ENCODE results near the gene PKP4.
"Not testable (repeated sequence)": the region's sequence is repeated elsewhere in the genome, so short reads cannot be mapped to it uniquely, and the experiment has no call there.

The PKP4 gene

DNA sequence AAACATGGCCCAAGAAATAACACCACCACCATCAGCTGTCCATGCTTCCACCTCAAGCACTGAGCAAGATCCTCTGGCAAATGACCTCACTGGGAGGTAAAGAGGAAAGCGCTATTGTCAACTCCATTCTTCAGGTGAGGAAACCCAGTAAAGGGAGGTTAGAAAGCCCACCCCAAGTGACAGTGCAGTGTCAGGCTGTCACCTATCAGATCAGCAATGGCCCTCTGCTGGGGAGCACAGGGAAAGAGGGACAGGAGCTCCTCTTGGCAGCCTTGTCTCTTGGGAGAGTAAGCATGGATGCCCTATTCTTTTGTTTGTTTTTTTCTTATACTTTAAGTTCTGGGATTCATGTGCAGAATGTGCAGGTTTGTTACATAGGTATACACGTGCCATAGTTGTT lies 234.1 kb downstream of the PKP4 start:
- DNase-seq = no peak

DNA sequence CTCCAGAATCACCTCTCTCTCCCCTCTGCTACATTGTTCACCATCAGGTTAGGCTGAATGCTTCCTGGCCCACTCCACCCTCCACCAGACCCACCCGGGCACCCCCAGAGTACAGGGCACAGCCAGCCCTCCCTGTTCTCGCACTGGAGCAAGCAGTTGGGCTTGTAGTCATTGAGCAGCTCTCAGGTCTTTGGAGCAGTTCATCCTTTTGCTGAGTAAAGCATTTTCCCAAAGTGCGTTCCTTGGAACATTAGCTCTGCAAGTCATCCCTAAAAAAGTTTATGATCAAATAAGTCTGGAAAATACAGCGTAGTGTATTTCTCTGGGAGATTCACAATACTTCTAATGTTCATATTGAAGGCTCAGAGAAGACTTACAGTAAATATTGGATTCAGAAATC lies 234.9 kb downstream of the PKP4 start:
- no peak for DNase-seq

DNA sequence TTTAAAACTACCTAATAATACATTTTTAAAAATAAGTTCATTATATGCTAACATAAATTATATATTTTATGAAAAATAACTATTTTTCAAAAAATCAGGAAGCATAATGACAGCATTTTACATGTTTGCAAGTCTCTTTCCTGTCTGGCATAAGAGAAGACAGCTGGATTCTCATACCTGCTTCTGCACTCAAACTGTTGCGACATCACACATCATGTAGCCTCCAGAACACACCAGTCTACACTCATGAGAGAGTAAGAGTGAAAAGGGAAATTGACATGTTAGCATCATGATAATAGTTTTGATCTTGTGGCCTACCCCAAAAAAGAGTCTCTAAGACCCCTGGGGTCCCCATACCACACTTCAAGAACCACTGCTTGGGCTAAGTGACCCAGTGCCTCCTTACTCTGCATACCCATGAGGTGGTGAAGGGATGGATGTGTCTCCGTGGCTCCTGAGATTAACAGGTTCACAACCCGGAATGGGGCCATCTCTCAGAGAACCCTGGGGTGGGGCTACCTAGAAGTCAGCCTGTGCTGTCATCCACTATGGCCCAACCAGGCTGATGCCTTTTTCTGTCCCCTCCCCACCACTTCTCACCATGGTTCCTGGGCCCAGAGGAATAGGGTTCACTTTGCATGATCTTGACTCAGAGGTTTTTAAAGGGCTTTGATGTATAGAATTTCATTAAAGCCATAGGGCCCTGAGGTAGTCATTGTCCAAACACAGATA lies 235.8 kb downstream of the PKP4 start:
- DNase-seq = no peak

DNA sequence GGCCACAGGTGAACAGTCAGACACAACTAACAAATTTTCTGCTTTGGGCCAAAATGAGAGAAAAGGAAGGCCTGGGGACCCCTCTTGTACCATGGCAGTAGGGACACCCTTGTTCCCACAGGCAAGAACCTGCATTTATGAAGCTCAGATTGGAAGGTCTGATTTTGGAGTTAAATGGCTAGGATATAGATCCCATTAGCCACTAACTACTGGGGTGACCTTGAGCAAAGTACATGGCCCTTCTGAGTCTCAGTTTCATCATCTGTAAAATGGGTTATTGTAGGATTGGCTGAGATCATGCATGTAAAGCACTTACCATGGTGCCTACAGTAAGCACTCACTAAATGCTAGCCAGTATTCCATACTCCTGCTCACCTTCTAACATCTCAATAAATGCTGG lies 236.7 kb downstream of the PKP4 start:
- DNase-seq = no peak

DNA sequence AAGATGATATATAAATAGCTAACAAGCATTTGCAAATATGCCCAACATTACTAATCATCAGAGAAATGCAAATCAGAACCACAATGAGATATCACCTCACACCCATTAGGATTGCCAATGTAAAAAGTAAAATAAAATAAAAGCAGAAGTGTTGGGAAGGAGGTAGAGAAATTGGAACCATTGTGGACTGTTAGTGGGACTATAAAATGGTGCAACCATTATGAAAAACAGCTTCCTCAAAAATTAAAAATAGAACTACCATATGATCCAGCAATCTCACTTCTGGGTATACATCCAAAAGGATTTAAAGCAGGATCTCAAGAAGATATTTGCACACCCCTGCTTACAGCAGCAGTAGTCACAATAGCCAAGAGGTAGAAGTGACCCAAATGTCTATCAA lies 238.6 kb downstream of the PKP4 start:
- no peak for DNase-seq

DNA sequence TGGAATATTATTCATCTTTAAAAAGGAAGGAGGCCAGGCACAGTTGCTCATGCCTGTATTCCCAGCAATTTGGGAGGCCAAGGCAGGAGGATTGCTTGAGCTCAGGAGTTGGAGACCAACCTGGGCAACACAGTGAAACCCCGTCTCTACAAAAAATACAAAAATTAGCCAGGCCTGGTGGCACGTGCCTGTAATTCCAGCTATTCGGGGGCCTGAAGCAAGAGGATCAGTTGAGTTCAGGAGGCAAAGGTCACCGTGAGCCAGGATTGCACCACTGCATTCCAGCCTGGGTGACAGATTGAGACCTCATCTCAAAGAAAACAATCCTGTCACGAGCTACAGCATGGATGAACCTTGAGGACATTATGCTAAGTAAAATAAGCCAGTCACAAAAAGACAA lies 239.0 kb downstream of the PKP4 start:
- not testable (repeated sequence) for DNase-seq

DNA sequence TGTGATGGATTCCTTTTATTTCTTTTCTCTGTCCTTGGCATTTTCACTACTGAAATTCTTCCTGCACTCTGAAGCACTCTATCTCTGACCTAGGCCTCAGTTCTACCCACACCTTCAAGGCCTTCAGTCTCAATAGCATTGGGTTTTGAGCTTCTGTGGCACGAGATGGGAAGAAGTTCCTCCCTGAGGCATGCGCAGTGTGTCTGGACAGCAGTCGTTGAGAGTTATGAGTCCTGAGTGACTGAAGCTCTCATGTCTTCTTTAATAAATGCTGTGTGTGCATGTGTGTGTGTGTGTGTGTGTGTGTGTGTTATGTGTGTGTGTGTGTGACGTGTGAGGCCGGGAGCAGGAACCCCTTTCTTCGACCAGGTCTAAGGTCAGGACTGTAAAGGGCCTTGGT lies 242.6 kb downstream of the PKP4 start:
- no peak for DNase-seq

DNA sequence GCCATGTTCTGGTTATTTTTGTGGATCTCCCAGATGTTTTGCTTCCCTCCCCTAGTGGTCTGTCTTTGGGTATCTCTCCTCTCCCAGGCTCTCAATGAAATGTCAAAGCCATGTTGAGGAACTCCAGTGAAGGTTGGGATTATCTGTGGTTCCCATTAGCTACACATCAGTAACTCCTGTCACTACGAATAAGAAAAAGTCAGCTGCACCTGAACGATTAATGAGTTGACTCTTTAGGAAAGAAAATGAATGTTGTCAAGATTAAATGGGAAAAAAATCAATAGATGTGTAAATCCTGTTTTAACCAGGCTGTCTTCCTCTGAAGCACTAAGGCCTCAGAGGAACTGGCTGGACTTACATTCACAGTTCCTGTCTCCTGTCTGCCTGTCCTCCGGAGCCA lies 244.3 kb downstream of the PKP4 start:
- DNase-seq = no peak

DNA sequence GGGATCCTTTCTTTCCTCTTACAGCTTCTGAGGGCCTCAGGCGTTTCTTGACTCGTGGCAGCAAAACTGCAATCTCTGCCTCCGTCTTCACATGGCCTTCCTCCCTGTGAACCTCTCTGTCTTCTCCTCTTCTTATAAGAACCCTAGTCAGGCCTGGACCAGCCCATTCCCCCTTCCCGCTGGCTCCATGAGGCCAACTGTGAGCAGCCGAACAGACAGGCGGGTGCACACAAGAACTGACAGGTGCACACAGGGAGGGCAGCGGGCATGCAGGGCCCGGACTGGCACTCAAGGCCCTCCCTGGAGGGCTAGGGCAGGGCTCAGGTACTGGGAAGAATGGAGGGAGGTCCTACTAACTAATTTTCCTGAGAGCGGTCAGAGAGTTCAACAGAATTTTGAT lies 246.0 kb downstream of the PKP4 start:
- DNase-seq = no peak

DNA sequence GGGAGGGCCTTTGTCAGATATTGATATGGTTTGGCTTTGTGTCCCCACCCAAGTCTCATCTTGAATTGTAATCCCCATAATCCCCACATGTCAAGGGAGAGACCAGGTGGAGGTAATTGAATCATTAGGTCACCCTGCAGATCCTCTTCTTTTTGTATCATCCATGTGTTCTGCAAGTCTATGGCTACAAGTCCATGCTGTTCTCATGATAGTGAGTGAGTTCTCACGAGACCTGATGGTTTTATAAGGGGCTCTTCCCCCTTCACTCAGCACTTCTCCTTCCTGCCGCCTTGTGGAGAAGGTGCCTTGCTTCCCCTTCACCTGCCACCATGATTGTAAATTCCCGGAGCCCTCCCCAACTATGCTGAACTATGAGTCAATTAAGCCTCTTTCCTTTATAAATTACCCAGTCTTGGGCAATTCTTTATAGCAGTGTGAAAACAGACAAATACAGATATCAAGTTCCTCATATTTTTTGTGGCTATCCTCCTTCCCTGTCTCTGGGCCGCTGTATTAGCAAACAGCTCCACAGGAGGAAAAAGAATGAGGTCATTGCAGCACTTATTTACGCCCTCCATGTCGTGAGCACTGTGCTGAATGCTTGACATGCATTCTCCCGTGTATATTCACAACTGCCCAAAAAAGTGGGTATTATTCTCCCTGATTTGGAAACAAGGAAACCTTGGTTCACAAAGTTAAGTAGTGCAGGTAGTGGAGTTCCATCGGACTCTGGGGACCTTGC lies 248.1 kb downstream of the PKP4 start:
- DNase-seq = not testable (repeated sequence)

DNA sequence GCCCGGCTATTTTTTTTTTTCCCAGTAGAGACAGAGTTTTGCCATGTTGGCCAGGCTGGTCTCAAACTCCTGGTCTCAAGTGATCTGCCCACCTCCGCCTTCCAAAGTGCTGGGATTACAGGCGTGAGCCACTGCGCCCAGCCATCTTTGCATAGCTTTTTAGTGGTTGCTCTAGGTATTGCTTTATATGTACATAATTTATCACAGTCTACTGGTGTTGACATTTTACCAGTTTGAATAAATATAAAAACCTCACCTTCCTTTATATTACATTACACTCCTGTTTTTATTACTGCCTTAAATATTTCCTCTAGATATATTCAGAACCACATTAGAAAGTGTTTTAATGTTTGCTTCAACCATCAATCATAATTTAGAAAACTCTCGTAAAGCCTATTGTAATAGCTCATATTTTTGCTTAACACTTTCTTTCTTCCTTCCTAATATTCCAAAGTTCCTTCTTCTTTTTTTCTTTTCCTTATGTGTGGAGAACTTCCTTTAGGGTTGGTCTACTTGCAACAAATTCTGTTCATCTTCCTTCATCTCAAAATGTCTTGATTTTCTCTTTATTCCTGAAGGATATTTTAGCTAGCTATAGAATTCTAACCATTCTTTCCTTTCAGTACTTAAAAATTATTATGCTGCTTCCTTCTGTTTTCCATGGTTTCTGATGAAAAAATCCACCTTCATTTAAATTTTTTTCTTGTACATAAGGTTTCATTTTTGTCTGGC lies 256.2 kb downstream of the PKP4 start:
- DNase-seq = no peak

DNA sequence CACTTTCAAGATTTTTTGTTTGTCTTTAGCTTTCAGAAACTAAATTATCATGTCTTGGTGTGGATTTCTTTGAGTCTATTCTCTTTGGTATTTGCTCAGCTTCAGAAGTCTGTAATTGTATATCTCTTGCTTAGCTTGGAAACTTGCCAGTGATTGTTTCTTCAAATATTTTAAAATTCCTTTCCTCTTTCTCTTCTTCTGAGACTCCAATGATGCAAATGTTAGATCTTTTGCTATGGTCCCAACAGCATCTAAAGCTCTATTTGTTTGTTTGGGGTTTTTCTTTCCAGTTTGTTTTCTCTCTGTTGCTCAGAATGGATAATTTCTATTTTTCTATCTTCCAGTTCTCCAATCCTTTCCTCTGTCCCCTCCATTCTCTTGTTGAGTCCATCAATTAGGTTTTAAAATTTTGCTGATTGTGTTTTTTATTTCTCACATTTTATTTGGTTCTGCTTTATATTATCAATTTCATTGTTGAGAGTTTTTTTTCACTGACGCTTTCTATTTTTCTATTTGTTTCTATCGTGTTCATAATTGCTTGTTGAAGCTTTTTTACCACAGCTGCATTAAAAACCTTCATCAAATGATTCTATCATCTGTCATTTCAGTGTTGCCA lies 256.9 kb downstream of the PKP4 start:
- DNase-seq = no peak

DNA sequence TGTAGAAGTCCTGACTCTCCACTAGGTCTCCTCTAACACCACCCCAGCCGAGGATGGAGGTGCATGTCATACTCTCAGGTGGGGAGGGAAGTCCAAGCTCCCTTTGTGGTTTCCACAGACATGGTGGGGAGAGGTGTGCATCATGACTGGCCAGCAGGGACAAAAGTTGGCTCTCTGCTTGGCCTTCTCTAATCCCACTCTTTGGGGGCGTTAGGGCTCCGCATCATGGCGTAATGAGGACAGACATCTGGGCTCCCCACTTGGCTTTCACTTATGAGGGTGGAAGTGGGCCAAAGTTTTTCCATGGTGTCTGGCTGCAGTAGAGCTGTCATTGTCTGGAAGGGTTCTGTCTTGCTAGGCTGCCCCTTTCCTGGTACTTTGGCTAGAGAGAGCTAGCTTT lies 257.7 kb downstream of the PKP4 start:
- DNase-seq = no peak

DNA sequence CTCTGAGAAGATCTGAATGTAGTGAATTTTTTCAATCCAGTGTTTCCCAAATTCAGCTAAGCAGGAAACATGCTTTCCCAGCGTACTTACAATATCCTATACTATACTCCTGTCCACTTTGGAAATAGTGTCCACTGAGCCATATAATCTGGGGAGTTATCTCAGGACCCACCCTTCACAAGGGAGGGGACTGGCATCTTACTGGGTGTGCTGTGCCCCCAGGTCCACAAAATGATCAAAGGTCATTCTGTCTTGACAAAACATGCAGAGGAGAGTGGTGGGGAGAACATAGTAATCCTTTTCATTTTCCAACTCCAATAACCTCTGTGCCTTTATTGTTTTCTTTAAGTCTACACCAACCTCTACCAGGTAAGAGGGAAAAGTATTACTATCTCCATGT lies 258.6 kb downstream of the PKP4 start:
- no peak for DNase-seq

DNA sequence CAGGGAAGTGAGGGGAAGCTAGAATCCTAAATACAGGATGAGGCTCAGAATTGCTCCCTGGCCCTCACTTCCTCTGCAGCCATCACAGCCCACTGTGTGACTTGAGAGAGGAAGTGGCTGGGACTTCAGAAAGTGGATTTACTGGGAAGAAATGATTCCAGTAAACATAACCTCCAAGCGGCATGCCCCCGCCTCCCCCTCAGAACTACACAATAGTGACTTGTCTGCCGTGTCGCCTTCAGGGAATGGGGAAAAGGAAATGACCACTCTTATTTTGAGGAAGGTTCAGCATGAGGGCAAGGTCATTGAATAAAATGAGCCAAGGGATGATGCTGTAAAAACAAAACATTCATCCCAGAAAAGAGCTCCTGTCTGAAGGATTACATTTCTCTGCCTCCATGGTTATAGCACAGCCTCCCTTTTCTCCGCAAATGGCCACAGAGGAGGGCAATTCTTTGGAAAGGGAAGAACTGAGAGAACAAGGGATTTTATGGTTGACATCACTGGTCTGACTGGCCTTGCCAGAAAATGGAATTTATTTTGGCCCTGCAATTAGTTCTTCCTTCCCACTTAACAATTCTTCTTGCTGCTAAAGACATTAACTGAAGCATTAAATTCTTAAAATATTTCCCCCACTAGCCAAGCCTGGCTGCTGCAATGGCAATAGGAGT lies 259.5 kb downstream of the PKP4 start:
- no peak for DNase-seq

DNA sequence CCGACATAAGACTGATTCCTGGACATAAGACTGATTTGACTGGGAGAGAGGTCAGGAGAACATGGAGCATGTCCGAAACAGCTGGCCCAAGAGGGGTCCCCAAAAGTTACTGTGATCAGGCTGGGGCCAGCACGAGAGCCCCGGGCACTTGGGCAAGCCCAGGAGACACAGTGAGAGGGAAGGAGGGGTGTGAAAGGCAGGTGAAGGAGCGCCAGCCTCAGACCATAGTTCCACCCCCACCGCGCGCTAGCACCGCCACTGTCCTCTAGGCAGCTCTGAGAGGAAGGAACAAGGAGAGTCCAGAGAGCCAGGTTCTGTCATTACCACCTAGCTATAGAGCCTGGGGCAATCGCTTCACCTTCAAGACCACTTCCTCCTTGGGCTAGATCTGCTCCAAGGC lies 260.2 kb downstream of the PKP4 start:
- no peak for DNase-seq

DNA sequence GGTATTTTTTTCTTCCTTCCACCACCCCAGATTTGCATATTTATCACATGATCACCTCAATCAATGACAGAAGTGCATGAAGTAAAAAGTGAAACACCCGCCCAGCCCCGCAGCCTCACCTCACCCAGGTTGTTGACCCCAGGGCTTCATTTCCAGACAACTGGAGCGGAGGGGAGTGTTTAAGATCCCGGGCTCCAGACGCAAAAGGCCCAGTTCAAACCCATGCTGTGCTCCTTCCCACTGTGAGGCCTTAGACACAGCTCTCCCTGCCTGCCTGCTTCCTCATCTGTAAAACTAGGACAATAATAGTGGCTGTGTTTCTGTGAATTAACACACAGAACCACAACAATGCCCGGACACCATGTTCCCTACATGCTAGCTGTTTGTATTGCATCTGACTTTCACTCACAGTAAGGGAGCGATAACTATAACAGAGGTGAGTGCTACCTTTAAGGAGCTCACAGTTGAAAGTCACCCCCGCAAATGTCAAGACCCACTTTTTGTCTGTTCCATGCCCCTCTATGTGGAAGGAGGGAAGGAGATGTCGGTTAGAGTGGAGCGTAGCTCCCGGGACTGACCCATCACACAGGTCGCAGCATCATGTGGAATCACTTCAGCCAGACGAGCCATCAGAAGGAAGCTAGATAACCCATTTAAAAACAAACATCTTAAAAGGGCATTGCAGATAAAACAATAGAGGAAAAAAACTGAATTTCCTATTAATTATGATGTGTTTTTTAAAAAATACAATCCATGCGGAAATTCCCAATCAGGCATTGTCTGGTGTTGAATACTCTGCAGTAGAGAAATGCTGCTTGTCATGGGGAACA lies 260.8 kb downstream of the PKP4 start:
- DNase-seq = no peak

DNA sequence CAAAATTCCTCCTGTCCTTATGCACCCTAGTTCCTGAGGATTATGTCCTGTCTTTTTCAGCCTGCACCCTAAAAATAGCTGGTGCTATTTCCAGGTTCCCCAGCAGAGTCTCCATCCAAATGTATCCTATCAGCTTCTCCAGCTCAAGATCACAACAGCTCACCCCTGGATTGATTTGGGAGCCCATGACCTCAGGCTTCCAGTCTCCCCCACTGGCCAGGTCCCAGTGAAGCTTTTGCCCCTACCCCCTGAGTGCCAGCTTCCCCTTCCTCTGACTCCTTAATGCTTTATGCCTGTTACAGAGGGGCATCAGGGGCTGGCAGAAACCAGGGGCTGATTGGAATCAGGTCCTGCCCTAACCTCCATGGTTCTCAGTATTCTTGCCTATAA lies 261.4 kb downstream of the PKP4 start:
- no peak for DNase-seq

DNA sequence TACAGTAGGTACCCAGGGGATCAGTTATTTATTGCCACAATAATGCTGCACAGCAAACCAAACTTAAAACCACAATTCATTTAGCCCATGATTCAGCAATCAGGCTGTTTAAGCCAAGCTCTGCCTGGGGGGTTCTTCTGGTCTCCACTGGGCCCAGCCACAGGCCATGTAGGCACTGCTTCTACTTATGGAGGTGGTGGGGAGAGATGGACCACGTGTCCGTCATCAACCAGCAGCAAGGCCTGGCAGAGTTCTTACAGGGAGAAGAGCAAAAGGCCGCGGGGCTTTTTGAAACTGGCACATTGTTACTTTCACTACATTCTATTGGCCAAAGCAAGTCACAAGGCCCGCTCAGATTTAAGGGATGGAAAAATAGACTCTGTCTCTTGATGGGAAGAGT lies 262.1 kb downstream of the PKP4 start:
- no peak for DNase-seq

DNA sequence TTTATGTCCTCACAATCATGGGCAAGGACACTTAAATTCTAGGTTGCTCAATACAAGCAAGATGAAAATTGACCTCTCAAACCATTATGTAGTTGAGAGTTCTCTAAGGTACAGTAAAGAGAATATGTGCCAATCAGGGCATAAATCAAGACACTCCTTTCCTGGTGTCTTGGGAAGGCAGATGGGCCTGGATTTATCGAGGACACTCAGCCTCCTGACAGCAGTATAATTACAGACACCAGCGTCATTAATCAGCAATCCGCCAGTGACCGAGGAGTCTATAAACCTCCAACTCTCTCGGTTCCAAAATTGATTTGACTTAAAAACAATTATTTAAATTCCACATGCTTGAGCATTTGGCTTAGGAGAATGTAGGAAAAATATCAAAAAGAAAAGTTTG lies 262.7 kb downstream of the PKP4 start:
- no peak for DNase-seq

DNA sequence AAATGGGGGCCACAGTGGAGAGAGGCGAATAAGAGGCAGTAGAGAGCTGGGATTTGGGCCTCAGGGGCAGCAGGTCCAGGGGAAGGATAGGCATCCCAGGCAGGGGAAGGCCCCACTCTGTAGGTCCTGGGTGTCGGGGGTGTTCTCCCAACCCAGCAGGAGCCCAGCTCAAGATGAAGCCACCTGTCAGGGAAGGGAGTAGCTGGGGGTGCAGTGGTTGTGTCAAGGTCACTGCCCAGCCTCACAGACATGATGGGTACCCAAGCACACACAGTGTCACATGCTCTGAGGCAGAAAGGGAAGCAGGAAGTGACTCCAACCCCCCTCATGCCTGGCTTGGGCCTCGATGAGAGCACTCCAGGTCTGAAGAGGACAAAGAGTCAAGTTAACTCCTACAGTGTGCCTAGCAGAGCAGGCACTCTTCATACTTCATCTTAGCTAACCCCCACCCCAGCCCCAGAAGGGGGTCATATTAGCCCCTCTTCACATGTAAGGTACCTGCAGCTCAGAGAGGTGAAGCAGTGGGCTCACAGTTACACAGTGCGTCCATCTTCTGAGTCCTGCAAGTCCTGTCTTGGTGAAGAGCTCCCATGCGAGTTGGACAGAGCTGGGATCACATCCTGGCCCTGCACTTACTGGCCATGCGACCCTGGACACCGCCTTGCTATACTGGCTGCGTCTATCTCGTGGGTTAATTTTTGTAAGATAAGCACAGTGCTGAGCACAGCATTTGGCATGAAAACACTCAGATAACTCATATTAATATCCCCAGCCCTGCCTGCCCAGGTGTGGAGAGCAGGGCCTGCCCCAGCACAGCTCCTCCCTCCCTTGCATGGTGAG lies 265.7 kb downstream of the PKP4 start:
- DNase-seq = no peak
